ENCODE data around the gene VOPP1.

VOPP1 gene

GRCh38 chr7:55468495-55468894 is 103.8 kb downstream of the VOPP1 start:
- no peak for TF ChIP-seq NFIC (IDR thresholded peaks at IDR 0.05)
- TF ChIP-seq CREB1 (IDR thresholded peaks at IDR 0.05; ENCODE audit: low read depth) = no peak
- TF ChIP-seq REST (IDR thresholded peaks at IDR 0.05; ENCODE audit: low read depth) = no peak

DNA sequence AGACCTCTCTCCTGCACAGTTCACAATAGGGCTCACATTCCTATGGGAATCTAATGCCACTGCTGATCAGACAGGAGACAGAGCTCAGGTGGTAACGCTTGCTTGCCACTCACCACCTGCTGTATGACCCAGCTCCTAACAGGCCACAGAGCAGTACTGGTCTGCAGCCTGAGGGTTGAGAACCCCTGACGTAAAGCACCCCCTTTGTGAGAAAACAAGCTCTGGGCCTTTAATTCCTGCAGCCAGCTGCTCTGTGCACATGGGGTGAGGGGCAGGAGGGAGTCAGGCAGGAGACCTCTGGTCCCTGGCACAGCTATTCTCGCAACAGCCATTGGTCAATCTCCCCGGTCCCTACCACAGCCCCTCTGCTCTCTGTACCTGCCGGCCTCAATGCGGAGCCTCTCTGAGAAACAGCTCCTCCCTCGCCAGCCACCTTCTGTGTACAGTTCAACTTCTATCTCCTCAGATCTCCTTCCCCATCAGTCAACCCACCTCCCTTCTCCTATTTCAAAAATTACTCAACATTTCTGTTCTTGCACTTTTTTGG is 105.2 kb downstream of the VOPP1 start:
- TF ChIP-seq EP300 (IDR thresholded peaks at IDR 0.05; ENCODE audit: borderline replicate concordance) = no peak
- TF ChIP-seq TCF12 (IDR thresholded peaks at IDR 0.05; ENCODE audit: low read depth) = no peak

- TF ChIP-seq, protein P1, sequence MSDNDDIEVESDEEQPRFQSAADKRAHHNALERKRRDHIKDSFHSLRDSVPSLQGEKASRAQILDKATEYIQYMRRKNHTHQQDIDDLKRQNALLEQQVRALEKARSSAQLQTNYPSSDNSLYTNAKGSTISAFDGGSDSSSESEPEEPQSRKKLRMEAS (IDR thresholded peaks at IDR 0.05) = no peak
- TF ChIP-seq, protein P2, sequence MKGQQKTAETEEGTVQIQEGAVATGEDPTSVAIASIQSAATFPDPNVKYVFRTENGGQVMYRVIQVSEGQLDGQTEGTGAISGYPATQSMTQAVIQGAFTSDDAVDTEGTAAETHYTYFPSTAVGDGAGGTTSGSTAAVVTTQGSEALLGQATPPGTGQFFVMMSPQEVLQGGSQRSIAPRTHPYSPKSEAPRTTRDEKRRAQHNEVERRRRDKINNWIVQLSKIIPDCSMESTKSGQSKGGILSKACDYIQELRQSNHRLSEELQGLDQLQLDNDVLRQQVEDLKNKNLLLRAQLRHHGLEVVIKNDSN (IDR thresholded peaks at IDR 0.05) = no peak
- TF ChIP-seq YY1 (IDR thresholded peaks at IDR 0.05; ENCODE audit: low read depth) (no peak), NFIC (IDR thresholded peaks at IDR 0.05) (no peak), TCF12 (IDR thresholded peaks at IDR 0.05; ENCODE audit: low read depth) (no peak), TAF1 (IDR thresholded peaks at IDR 0.05; ENCODE audit: low read depth) (no peak), RAD21 (IDR thresholded peaks at IDR 0.05; ENCODE audit: low read depth) (no peak), REST (IDR thresholded peaks at IDR 0.05; ENCODE audit: low read depth) (no peak), EGR1 (IDR thresholded peaks at IDR 0.05) (no peak), TEAD4 (IDR thresholded peaks at IDR 0.05) (no peak), ZBTB7A (IDR thresholded peaks at IDR 0.05; ENCODE audit: low read depth) (no peak), FOXM1 (IDR thresholded peaks at IDR 0.05; ENCODE audit: borderline replicate concordance, low read depth) (no peak), EP300 (IDR thresholded peaks at IDR 0.05; ENCODE audit: borderline replicate concordance) (no peak), CREB1 (IDR thresholded peaks at IDR 0.05; ENCODE audit: low read depth) (no peak), CEBPB (IDR thresholded peaks at IDR 0.05) (no peak)
Measured at GRCh38 chr7:55465691-55466090, 106.6 kb downstream of the VOPP1 start.

DNA sequence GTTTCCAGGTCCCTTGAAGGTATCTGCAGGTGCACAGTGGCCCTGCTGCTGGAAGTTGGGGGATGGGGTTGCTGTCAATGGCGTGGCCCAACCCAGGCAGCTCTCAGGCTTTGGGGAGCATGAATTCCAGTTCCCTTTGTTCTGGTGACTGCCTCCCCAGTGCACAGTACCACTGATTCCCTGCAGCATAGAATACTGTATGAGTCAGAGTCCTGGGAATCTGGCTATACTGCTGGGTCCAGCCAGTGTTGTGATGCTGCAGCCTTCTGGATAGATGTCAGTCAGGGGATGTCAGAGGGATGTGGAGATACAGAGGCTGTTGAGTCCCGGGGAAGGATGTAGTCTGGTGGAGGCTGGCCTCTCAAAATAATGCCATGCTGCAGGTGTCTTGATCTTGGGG is 107.9 kb downstream of the VOPP1 start:
- TF ChIP-seq ZBTB7A (IDR thresholded peaks at IDR 0.05; ENCODE audit: low read depth) = no peak
- no peak for TF ChIP-seq EGR1 (IDR thresholded peaks at IDR 0.05)
- TF ChIP-seq EP300 (IDR thresholded peaks at IDR 0.05; ENCODE audit: borderline replicate concordance) = no peak
- no peak for TF ChIP-seq YY1 (IDR thresholded peaks at IDR 0.05; ENCODE audit: low read depth)
- TF ChIP-seq, protein P1 (IDR thresholded peaks at IDR 0.05) = no peak
- no peak for TF ChIP-seq CEBPB (IDR thresholded peaks at IDR 0.05)
- no peak for TF ChIP-seq TAF1 (IDR thresholded peaks at IDR 0.05; ENCODE audit: low read depth)
- no peak for TF ChIP-seq NFIC (IDR thresholded peaks at IDR 0.05)
- TF ChIP-seq, protein P2 (IDR thresholded peaks at IDR 0.05) = no peak
- TF ChIP-seq RAD21 (IDR thresholded peaks at IDR 0.05; ENCODE audit: low read depth) = no peak
- TF ChIP-seq CREB1 (IDR thresholded peaks at IDR 0.05; ENCODE audit: low read depth) = no peak
- TF ChIP-seq FOXM1 (IDR thresholded peaks at IDR 0.05; ENCODE audit: borderline replicate concordance, low read depth) = no peak
- TF ChIP-seq TCF12 (IDR thresholded peaks at IDR 0.05; ENCODE audit: low read depth) = no peak
- TF ChIP-seq TEAD4 (IDR thresholded peaks at IDR 0.05) = no peak
- TF ChIP-seq REST (IDR thresholded peaks at IDR 0.05; ENCODE audit: low read depth) = no peak

- TF ChIP-seq ZBTB7A (IDR thresholded peaks at IDR 0.05; ENCODE audit: low read depth) (no peak), CREB1 (IDR thresholded peaks at IDR 0.05; ENCODE audit: low read depth) (no peak), FOXM1 (IDR thresholded peaks at IDR 0.05; ENCODE audit: borderline replicate concordance, low read depth) (no peak), EGR1 (IDR thresholded peaks at IDR 0.05) (no peak), EP300 (IDR thresholded peaks at IDR 0.05; ENCODE audit: borderline replicate concordance) (no peak), YY1 (IDR thresholded peaks at IDR 0.05; ENCODE audit: low read depth) (no peak), NFIC (IDR thresholded peaks at IDR 0.05) (no peak), TCF12 (IDR thresholded peaks at IDR 0.05; ENCODE audit: low read depth) (no peak), CEBPB (IDR thresholded peaks at IDR 0.05) (no peak), RAD21 (IDR thresholded peaks at IDR 0.05; ENCODE audit: low read depth) (no peak), REST (IDR thresholded peaks at IDR 0.05; ENCODE audit: low read depth) (no peak), TAF1 (IDR thresholded peaks at IDR 0.05; ENCODE audit: low read depth) (no peak), TEAD4 (IDR thresholded peaks at IDR 0.05) (no peak)
- TF ChIP-seq, protein P2 (IDR thresholded peaks at IDR 0.05) = no peak
- TF ChIP-seq, protein P1 (IDR thresholded peaks at IDR 0.05) = no peak
Measured at GRCh38 chr7:55463686-55464262, 108.5 kb downstream of the VOPP1 start.
